Measurements from ENCODE around the gene HLTF. TPM values are rescaled to one million over a fixed set of nuclear protein-coding genes. Genes with fewer than 3 reads are reported as not detected.
A peak's percentile ranks its signal among the peaks of the same experiment; 100 is the strongest.

HLTF gene
- total RNA-seq, 2 donors from 2014 or later: 24.5 to 28.2 TPM

- peaks cover 33% of the 10 kb centered on the region for H3K4me1 Mint-ChIP-seq
- ATAC-seq (replicated peaks): peak; percentile 76
- H3K4me3 Mint-ChIP-seq: peak overlapping the region; percentile 12
- H3K9me3 Mint-ChIP-seq: no peaks in the 10 kb centered on the region
- H3K27me3 Mint-ChIP-seq: no peaks in the 10 kb centered on the region
- H3K27ac Mint-ChIP-seq: peak overlapping the region; percentile 39
- H3K36me3 Mint-ChIP-seq (ENCODE audit: low read depth): peaks cover 69% of the 10 kb centered on the region
Measured at GRCh38 chr3:149016669-149017541, 69.4 kb downstream of the HLTF start.

GRCh38 chr3:149016242-149016641 is 70.1 kb downstream of the HLTF start:
- Mint-ChIP-seq H3K4me3 (no peak overlapping the region), H3K27ac (peak overlapping the region; percentile 39), H3K9me3 (no peaks in the 10 kb centered on the region), H3K36me3 (ENCODE audit: low read depth) (peaks cover 69% of the 10 kb centered on the region), H3K4me1 (peaks cover 32% of the 10 kb centered on the region), H3K27me3 (no peaks in the 10 kb centered on the region)
- no peak for ATAC-seq (replicated peaks)

GRCh38 chr3:149015393-149015792 is 70.9 kb downstream of the HLTF start:
- H3K27ac Mint-ChIP-seq: peak overlapping the region; percentile 7
- ATAC-seq (replicated peaks): no peak
- H3K4me1 Mint-ChIP-seq: peaks cover 25% of the 10 kb centered on the region
- H3K9me3 Mint-ChIP-seq: no peaks in the 10 kb centered on the region
- no peak overlapping the region for H3K4me3 Mint-ChIP-seq
- H3K27me3 Mint-ChIP-seq: no peaks in the 10 kb centered on the region
- peaks cover 70% of the 10 kb centered on the region for H3K36me3 Mint-ChIP-seq (ENCODE audit: low read depth)

GRCh38 chr3:149013726-149014125 is 72.6 kb downstream of the HLTF start:
- H3K27ac Mint-ChIP-seq: peak overlapping the region; percentile 25
- H3K36me3 Mint-ChIP-seq (ENCODE audit: low read depth): peaks cover 74% of the 10 kb centered on the region
- peaks cover 31% of the 10 kb centered on the region for H3K4me1 Mint-ChIP-seq
- no peaks in the 10 kb centered on the region for H3K27me3 Mint-ChIP-seq
- H3K4me3 Mint-ChIP-seq: no peak overlapping the region
- H3K9me3 Mint-ChIP-seq: no peaks in the 10 kb centered on the region
- ATAC-seq (replicated peaks): no peak

GRCh38 chr3:149011676-149012075 is 74.7 kb downstream of the HLTF start:
- Mint-ChIP-seq H3K36me3 (ENCODE audit: low read depth) (peaks cover 73% of the 10 kb centered on the region), H3K27ac (no peak overlapping the region), H3K27me3 (no peaks in the 10 kb centered on the region), H3K9me3 (no peaks in the 10 kb centered on the region), H3K4me3 (no peak overlapping the region), H3K4me1 (peaks cover 35% of the 10 kb centered on the region)
- no peak for ATAC-seq (replicated peaks)

GRCh38 chr3:149010966-149011365 is 75.4 kb downstream of the HLTF start:
- Mint-ChIP-seq H3K4me3 (no peak overlapping the region), H3K27ac (no peak overlapping the region), H3K36me3 (ENCODE audit: low read depth) (peaks cover 68% of the 10 kb centered on the region), H3K27me3 (no peaks in the 10 kb centered on the region), H3K4me1 (peaks cover 30% of the 10 kb centered on the region), H3K9me3 (no peaks in the 10 kb centered on the region)
- no peak for ATAC-seq (replicated peaks)

- ATAC-seq (replicated peaks): no peak
- Mint-ChIP-seq H3K9me3 (no peaks in the 10 kb centered on the region), H3K4me1 (peaks cover 28% of the 10 kb centered on the region), H3K4me3 (peak overlapping the region; percentile 52), H3K27ac (peak overlapping the region; percentile 84), H3K27me3 (no peaks in the 10 kb centered on the region), H3K36me3 (ENCODE audit: low read depth) (peaks cover 64% of the 10 kb centered on the region)
Measured at GRCh38 chr3:149010504-149010951, 75.8 kb downstream of the HLTF start.

GRCh38 chr3:149009732-149010131 is 76.6 kb downstream of the HLTF start:
- Mint-ChIP-seq H3K4me1 (peaks cover 22% of the 10 kb centered on the region), H3K4me3 (peak overlapping the region; percentile 52), H3K9me3 (no peaks in the 10 kb centered on the region), H3K36me3 (ENCODE audit: low read depth) (peaks cover 56% of the 10 kb centered on the region), H3K27me3 (no peaks in the 10 kb centered on the region), H3K27ac (peak overlapping the region; percentile 84)
- peak; percentile 99 for ATAC-seq (replicated peaks)

- Mint-ChIP-seq H3K9me3 (no peaks in the 10 kb centered on the region), H3K4me3 (no peak overlapping the region), H3K27ac (no peak overlapping the region), H3K27me3 (no peaks in the 10 kb centered on the region), H3K4me1 (peaks cover 19% of the 10 kb centered on the region), H3K36me3 (ENCODE audit: low read depth) (peaks cover 41% of the 10 kb centered on the region)
- ATAC-seq (replicated peaks): no peak
Measured at GRCh38 chr3:149007567-149008257, 78.6 kb downstream of the HLTF start.

GRCh38 chr3:149005416-149005815 is 80.9 kb downstream of the HLTF start:
- Mint-ChIP-seq H3K4me1 (peaks cover 21% of the 10 kb centered on the region), H3K27me3 (no peaks in the 10 kb centered on the region), H3K9me3 (no peaks in the 10 kb centered on the region), H3K27ac (no peak overlapping the region), H3K4me3 (no peak overlapping the region), H3K36me3 (ENCODE audit: low read depth) (peaks cover 36% of the 10 kb centered on the region)
- ATAC-seq (replicated peaks): no peak

GRCh38 chr3:149004622-149005021 is 81.7 kb downstream of the HLTF start:
- Mint-ChIP-seq H3K36me3 (ENCODE audit: low read depth) (peaks cover 36% of the 10 kb centered on the region), H3K27ac (no peak overlapping the region), H3K4me3 (no peak overlapping the region), H3K27me3 (no peaks in the 10 kb centered on the region), H3K9me3 (no peaks in the 10 kb centered on the region), H3K4me1 (peaks cover 24% of the 10 kb centered on the region)
- ATAC-seq (replicated peaks): no peak

GRCh38 chr3:149003653-149004305 is 82.6 kb downstream of the HLTF start:
- Mint-ChIP-seq H3K9me3 (no peaks in the 10 kb centered on the region), H3K4me1 (peaks cover 20% of the 10 kb centered on the region), H3K36me3 (ENCODE audit: low read depth) (peaks cover 38% of the 10 kb centered on the region), H3K27ac (no peak overlapping the region), H3K4me3 (peak overlapping the region; percentile 7), H3K27me3 (no peaks in the 10 kb centered on the region)
- peak; percentile 89 for ATAC-seq (replicated peaks)

- no peak overlapping the region for H3K27ac Mint-ChIP-seq
- H3K4me1 Mint-ChIP-seq: peaks cover 15% of the 10 kb centered on the region
- peaks cover 38% of the 10 kb centered on the region for H3K36me3 Mint-ChIP-seq (ENCODE audit: low read depth)
Measured at GRCh38 chr3:149001727-149002126, 84.6 kb downstream of the HLTF start.

GRCh38 chr3:149000206-149000745 is 86.1 kb downstream of the HLTF start:
- H3K36me3 Mint-ChIP-seq (ENCODE audit: low read depth): peaks cover 52% of the 10 kb centered on the region
- H3K4me1 Mint-ChIP-seq: peaks cover 15% of the 10 kb centered on the region
- H3K27me3 Mint-ChIP-seq: no peaks in the 10 kb centered on the region
- no peak for ATAC-seq (replicated peaks)
- H3K9me3 Mint-ChIP-seq: no peaks in the 10 kb centered on the region
- peak overlapping the region; percentile 51 for H3K27ac Mint-ChIP-seq
- peak overlapping the region; percentile 66 for H3K4me3 Mint-ChIP-seq

More at GRCh38 chr3:149001727-149002126, 84.6 kb downstream of the HLTF start:
- Mint-ChIP-seq H3K4me3 (no peak overlapping the region), H3K27me3 (no peaks in the 10 kb centered on the region), H3K9me3 (no peaks in the 10 kb centered on the region)
- no peak for ATAC-seq (replicated peaks)
